NCI-H69 (cell line): ENCODE results near the gene RARA.

ENCODE experiments used
- DNase-seq: peaks from one replicate; lab custom pipeline; 2025; lab: John Stamatoyannopoulos, UW

RARA gene

DNA sequence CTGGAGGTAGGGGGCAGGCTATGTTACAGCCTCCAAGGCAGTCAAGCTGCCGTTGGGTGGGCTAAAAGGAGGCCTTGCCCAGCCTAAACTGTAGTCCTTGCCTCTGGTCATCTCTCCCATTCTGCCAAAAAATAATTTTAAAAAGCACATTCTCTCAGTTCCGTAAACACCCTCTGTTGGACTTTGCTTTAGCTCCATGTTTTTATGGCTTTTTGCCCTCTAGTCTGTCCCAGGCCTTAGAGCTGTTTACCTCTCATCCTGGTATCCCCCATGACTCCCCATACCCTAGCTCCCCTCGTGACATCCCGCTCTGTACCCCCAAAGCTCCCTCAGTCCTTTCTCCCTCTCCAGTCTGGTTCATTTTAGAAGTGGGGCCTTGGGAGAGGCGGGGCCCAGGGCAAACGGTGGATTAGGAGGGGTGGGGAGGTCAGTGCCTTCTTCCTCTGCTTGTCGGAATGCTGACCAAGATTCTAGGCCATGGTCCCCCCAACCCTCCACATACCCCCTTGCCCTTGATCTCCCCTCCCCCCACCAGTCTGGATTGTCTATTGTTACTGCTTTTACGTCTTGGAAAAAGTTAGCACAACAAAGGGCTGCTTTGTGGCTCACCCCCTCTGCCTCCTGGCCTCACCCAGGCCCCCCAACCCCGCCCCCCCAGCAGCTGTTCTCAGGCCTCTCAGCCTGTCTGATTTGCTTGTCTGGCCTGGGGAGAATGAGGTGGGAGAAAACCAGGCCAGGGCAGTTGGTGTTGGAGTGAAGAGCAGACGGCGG, 37.2 kb downstream of the RARA start:
- DNase-seq, result no peak

DNA sequence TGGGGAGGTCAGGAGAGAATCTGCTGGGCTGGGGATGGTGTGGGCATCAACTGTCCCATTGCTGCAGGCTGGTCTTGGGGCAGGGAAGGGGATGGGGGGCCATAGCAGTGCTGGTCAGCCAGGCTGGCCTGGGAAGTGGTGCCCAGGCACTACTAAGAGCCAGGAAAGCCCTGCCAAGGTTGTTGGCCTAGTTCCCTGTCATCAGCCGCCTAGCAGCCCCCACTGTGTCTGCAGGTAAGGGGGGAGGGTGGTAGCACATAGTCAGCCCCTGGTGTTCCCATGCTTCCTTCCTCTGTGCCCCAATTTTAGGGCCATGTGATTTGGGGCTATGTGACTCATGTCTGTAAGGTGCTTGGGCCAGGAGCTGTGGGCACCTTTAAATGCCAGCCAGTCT, 37.8 kb downstream of the RARA start:
- DNase-seq, result no peak

DNA sequence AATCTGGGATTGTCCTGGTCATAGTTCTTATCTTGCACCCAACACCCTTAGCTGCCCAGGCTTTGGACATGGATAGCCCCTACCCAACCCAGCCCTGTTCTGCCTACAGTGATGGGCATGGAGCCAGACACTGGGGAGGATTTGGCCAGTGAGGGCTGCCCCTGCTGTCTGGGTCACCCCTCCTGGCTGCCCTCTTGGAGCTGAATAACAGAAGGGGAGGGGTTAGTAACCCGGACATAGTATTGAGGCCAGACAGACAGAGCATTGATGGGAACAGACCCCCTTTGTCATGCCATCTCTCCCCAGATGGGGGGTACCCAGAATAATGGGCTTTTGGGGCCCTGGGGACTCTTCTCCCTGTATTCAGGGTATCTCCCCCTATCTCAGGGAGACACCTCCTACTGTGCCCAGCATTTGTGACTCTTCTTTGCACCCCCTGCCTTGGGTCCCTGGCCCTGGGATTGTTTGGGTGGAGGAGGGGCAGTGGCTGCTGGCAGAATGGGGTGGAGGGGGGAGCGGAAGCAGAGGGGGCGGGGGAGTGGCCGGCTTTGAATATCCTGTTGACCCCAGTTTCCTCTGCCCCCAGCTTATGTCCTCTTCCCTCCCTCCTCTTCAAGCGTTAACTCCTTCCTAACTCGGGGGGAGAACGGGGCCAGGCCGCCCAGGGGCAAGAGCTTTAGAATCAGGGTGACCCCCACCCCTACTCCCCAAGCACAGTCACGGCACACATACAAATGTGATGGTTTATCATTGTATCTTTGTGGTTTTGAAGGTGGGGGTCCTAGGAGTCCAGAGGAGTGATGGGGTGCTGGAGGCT, 38.5 kb downstream of the RARA start:
- DNase-seq, result peak; percentile 17

DNA sequence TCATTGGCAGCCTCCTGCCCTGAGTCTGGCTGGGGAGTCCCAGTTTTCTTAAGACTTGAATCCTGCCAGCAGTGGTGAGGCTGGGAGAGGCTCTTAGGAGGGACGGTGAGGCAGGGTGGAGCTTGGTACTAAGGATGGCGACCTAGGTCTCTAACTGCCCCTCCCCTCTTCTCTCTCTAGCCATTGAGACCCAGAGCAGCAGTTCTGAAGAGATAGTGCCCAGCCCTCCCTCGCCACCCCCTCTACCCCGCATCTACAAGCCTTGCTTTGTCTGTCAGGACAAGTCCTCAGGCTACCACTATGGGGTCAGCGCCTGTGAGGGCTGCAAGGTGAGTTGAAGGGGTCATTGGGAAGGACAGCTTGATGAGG, 39.1 kb downstream of the RARA start:
- DNase-seq, result peak; percentile 12

DNA sequence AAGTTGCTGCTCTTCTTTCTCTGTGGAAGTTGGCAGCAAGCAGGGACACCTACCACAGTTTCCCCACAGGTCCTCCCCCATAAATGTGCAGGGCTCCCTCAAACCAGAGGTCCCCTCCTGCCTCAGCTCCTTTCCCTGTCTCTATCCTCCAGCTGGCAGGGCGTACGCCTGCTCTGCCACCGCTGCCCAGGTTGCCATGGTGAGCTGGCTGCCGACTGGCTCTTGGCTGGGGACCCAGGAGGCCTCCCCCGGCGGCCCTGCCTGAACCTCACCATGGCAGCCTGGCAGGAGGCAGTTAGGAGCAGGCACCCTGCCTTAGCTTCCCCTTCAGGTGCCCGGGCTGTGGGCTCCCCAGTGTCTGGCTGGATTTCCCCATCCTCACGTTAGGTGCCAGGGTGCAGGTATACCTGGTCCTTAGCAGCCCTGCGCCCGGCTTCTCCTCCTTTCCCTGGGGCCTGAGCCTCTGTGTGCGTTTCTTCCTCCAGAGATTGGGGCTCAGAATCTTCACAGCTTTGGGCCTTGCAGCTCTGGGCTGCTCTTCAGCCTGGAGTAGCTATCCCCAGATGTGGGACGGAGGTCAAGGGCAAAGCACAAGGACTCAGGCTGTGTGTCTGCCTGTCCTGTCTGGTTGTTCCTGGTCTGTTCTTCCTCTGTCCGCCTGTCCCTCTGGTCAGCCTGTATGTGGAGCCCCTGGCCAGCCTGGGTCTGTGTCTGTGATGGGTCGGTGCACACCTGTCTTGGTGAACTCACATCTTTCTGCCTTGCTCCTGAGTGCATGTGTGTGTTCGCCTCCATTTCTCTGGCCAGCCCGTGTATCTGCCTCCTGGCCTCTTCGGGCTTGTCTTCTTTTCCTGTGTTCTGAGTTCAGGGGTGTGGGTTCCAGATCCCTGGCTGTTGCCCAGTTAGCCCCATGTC, 39.8 kb downstream of the RARA start:
- peak; percentile 82 for DNase-seq

DNA sequence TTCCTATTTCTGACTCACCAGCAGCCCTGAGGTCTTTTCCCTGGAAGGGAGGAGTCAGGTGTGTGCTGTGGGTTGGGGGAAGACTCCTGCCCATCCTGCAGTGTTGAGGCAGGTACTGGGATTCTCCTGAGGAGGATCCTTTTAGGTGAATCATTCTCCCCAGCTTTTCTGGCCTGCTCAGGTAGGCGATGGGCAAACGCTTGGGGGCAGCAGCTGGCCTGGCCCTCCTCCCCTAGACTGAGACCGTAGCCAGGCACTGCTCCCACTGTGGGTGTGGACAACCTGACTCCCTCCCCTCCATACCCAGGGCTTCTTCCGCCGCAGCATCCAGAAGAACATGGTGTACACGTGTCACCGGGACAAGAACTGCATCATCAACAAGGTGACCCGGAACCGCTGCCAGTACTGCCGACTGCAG, 40.5 kb downstream of the RARA start:
- peak; percentile 24 for DNase-seq

DNA sequence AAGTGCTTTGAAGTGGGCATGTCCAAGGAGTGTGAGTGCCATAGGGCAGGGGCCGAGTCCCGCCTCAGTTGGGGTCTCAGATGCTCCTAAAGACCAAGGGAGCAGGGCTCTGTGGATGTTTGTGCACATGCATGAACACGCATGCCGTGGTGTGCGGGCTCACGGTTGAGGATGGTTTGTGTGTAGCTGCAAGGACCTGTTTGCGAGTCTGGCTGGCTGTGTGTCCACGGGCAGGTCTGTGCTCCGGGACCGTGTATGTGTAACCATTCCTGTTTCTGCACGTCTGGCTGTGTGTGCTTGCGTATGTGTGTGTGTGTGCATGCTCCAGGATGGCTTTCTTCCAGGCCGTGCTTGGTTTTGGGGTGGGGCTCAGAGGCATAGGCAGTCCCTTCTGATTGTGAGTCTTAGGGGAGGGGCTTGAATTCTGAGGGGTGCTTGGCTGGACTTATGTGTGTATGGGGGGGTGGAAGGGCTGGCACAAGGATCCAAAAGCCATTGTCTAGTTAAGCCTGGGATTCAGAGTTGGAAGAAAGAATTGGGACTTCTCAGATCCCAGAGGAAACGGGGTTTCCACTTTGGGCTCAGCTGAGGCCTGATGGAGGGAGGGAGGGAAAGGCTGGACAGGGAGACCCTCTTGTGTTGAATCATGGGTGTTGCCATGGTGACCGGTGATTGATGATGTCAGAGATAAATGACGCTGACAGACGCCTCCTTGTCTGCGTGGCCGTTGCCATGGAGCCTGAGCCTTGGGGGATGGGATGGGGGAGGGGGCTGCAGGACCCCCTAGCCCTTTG, 41.1 kb downstream of the RARA start:
- DNase-seq, result peak; percentile 65

DNA sequence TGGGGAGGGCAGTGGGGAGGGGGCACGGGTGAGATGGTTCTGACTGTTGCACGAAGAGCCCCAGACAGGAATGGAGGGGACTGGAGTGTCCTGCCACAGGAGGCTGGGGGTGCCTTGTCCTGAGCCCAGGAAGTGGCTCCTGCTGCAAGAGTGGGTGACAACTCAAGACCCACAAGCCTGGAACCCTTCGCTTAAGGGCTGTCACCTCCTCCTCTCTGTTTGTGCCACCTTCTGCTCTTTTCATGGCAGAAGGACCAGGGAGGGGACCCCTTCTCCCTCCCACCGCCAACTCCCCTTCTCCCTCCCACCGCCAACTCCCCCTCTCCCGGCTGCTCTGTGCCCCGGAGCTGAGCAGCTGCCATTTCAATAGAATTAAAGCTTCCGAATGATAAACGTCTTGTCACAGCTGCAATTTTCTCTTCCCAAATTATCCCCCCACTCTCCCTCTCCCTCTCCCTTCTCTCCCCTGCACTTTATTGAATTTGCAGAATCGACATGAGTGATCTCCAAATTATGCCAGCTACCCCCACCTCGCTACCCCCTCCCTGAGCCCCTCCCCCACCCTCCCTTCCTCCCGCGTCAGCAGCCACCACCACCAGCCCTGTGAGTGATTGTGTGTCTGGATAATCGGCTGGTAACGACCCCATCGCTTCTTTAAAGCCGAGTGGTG, 41.8 kb downstream of the RARA start:
- peak; percentile 79 for DNase-seq

DNA sequence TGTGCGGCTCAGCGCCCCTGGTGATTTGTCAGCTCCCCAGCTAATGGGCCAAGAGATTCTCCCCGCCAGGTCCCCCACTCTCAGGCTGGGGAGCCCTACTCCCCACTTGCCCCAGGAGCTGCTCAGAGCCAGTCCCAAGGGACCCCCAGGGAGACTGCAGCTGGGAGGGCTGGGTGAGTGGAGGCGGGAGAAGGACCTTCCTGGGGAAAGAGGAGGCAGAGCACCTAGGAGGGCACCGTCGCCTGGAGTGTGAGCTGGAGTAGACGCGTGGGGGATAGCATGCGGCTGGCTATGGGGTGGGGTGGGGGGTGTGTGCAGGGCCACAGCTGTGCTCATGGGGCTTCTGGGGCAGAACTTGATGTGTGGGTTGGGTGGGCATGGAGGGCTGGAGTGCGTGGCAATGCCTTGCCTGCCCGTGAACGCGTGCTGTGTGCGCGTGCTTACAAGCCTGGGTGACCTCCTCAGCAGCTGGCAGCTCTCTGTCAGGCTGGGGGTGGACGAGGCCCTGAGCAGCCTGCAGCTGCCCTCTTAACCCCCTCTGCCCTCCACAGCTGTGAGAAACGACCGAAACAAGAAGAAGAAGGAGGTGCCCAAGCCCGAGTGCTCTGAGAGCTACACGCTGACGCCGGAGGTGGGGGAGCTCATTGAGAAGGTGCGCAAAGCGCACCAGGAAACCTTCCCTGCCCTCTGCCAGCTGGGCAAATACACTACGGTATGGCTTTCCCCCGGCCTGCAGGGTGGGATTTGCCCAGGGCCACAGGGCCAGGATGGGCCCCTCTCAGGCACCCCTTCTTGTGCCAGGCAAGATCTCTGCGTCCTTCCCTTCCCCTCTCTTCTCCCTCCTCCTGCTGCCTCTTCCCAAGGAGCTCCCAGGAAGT, 42.6 kb downstream of the RARA start:
- DNase-seq, result peak; percentile 73

DNA sequence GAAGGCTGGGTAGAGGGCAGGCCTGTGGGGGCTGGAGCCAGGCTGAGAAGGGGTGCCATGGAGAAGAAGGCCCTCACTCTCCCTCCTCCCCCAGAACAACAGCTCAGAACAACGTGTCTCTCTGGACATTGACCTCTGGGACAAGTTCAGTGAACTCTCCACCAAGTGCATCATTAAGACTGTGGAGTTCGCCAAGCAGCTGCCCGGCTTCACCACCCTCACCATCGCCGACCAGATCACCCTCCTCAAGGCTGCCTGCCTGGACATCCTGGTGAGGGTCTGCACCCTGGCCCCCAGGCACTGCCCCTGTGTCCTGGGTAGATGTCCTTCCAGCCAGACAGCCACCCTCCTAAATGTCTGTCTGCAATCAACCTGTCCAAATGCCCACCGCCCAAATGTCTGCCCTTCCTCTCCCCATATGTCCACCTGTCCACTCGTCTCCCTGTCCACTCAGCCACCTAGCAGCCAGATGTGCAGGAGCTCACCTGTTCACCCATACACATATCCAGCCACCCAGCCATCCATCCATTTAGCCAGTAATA, 43.3 kb downstream of the RARA start:
- DNase-seq, result no peak

DNA sequence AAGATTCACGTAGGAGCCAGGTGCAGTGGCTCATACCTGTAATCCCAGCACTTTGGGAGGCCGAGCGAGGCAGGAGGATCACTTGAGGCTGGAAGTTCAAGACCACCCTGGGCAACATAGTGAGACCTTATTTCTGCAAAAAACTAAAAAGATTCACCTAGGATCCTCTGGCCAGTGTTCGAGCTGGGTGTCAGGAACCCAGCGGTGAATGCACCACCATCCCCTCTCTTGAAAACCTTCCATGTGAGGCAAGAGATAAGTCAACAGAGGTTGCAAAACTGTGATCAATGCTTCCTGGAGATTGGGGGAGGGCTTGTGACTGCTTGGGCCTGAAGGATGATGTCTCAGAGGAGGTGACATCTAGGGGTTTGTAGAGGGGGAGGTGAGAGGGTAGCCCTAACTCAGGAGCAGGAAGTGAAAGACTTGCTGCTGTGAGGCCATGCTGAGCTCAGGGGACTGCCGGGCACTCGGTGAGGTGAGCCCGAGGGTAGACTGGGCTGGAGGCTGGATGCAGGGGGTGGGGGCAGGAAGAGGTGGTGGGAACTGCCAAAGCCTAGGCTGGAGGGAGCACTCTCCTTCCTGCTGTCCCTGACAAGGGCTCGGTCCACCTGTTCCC, 43.9 kb downstream of the RARA start:
- DNase-seq, result no peak

DNA sequence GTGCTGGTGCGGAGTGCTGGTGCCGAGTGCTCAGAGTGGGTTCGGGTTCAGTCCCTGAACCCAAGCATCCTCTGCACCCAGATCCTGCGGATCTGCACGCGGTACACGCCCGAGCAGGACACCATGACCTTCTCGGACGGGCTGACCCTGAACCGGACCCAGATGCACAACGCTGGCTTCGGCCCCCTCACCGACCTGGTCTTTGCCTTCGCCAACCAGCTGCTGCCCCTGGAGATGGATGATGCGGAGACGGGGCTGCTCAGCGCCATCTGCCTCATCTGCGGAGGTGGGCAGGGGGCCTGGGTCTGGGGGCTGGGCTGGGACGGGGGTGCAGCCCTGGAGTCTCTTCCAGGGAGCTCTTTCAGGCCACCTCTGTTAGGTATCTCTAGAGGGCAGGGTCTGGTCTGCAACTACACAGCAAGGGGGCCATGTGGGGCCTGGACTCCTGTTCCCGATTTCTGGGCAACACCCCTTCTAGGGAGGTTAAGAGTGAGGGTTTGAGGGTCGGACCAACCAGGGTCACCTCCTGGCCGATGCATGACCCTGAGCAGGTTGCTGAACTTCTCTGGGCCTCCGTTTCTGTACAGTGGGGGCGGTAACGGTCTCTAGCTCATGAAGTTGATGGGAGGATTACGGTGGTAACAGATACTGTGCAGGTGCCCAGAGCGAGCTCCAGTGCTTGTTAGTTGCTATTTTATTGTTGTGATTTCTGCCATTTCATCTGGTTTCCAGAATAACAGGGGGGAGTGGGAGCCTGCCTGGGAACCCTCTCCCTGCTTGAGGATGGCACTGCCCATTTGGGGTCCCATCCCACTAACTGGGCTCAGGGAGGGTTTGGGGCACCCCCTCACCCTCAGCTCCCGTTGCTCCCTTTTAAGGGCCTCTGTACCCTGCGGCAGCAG, 45.5 kb downstream of the RARA start:
- DNase-seq, result no peak

DNA sequence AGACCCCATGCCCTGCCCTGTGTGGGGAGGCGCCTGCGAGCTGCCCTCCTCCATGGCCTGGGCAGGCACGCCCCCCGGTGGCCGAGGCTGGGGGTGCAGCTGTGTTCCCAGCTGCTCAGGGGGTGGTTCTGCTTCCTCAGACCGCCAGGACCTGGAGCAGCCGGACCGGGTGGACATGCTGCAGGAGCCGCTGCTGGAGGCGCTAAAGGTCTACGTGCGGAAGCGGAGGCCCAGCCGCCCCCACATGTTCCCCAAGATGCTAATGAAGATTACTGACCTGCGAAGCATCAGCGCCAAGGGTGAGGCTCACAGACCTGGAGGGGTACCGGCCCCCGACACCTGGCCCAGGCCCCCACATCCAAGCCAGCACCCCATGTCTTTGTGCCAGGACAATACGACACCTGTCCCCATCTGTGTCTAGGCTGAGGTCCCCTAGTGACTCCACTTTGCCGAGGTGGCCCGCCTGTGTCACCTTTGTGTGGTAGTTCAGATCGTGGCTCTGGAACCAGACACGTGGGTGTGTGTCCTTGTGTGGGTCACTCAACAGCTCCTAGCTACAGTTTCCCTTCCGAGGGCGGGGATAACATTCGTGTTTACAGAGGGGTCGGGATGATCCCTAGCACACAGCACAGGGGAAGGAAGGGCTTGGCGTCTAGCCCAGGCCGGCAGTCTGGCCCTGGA, 46.3 kb downstream of the RARA start:
- DNase-seq, result peak; percentile 41

DNA sequence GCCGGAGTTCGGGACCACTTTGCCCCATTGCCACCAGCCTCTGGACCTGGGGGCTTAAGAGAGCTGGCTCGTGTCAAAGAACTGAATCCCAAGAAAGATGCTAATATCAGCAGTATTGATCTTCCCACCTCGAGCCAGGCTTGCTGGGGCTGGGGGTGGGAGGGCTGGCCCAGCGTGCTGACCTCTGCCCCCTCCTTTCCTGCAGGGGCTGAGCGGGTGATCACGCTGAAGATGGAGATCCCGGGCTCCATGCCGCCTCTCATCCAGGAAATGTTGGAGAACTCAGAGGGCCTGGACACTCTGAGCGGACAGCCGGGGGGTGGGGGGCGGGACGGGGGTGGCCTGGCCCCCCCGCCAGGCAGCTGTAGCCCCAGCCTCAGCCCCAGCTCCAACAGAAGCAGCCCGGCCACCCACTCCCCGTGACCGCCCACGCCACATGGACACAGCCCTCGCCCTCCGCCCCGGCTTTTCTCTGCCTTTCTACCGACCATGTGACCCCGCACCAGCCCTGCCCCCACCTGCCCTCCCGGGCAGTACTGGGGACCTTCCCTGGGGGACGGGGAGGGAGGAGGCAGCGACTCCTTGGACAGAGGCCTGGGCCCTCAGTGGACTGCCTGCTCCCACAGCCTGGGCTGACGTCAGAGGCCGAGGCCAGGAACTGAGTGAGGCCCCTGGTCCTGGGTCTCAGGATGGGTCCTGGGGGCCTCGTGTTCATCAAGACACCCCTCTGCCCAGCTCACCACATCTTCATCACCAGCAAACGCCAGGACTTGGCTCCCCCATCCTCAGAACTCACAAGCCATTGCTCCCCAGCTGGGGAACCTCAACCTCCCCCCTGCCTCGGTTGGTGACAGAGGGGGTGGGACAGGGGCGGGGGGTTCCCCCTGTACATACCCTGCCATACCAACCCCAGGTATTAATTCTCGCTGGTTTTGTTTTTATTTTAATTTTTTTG, 47.1 kb downstream of the RARA start:
- no peak for DNase-seq

DNA sequence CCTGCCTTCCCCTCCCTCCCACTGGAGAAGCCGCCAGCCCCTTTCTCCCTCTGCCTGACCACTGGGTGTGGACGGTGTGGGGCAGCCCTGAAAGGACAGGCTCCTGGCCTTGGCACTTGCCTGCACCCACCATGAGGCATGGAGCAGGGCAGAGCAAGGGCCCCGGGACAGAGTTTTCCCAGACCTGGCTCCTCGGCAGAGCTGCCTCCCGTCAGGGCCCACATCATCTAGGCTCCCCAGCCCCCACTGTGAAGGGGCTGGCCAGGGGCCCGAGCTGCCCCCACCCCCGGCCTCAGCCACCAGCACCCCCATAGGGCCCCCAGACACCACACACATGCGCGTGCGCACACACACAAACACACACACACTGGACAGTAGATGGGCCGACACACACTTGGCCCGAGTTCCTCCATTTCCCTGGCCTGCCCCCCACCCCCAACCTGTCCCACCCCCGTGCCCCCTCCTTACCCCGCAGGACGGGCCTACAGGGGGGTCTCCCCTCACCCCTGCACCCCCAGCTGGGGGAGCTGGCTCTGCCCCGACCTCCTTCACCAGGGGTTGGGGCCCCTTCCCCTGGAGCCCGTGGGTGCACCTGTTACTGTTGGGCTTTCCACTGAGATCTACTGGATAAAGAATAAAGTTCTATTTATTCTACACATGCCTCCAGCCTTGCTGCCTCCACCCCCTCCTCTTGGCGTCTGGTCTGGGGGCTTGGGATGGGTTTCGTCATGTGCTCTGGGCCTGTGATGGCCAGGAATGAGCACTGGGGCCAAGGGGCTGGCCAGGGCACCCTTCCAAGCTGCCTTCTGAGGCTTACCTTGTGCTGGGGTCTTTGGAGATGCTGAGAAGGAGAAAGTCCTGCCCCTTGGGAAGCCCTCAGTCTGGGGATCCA, 48.3 kb downstream of the RARA start:
- no peak for DNase-seq
